Rectal smooth muscle tissue (tissue), 1 donor: ENCODE data around the gene CHCHD6.

Experiments used
- H3K27ac ChIP-seq: one replicate; pipeline ENCODE4 v1.7.0; 2013; ENCODE audit warnings: low read depth, low read length, inconsistent platforms
- H3K27me3 ChIP-seq: one replicate; pipeline ENCODE4 v1.7.0; 2013; ENCODE audit warnings: low read length; ENCODE audit not compliant: control insufficient read depth, insufficient read depth
- H3K36me3 ChIP-seq: one replicate; pipeline ENCODE4 v1.7.0; 2013; ENCODE audit warnings: low read length; ENCODE audit not compliant: control insufficient read depth, insufficient read depth
- H3K4me1 ChIP-seq: one replicate; pipeline ENCODE4 v1.7.0; 2013; ENCODE audit warnings: low read length; ENCODE audit not compliant: control insufficient read depth, insufficient read depth
- H3K4me3 ChIP-seq: one replicate; pipeline ENCODE4 v1.7.0; 2013; ENCODE audit warnings: low read length
- H3K9ac ChIP-seq: one replicate; pipeline ENCODE4 v1.7.0; 2013; ENCODE audit warnings: low read length

CHCHD6 gene

GRCh38 chr3:127005864-127006500, 301.9 kb downstream of the CHCHD6 start:
- peaks cover 8% of the 10 kb centered on the region for H3K4me1 ChIP-seq
- H3K4me3 ChIP-seq, result no peak overlapping the region
- no peaks in the 10 kb centered on the region for H3K27me3 ChIP-seq
- peaks cover 8% of the 10 kb centered on the region for H3K36me3 ChIP-seq
- H3K9ac ChIP-seq, result no peak overlapping the region
- H3K27ac ChIP-seq, result no peak overlapping the region

- H3K4me3 ChIP-seq, result no peak overlapping the region
- H3K4me1 ChIP-seq, result peaks cover 4% of the 10 kb centered on the region
- H3K36me3 ChIP-seq, result peaks cover 8% of the 10 kb centered on the region
- no peaks in the 10 kb centered on the region for H3K27me3 ChIP-seq
- H3K9ac ChIP-seq, result no peak overlapping the region
- H3K27ac ChIP-seq, result no peak overlapping the region
These were observed 302.9 kb downstream of the CHCHD6 start for GRCh38 chr3:127006781-127007436.

- H3K27ac ChIP-seq, result no peak overlapping the region
- H3K36me3 ChIP-seq, result peaks cover 14% of the 10 kb centered on the region
- no peak overlapping the region for H3K4me3 ChIP-seq
- H3K27me3 ChIP-seq, result no peaks in the 10 kb centered on the region
- no peak overlapping the region for H3K9ac ChIP-seq
- no peaks in the 10 kb centered on the region for H3K4me1 ChIP-seq
These were observed 304.2 kb downstream of the CHCHD6 start for GRCh38 chr3:127008236-127008635.

- H3K27me3 ChIP-seq, result no peaks in the 10 kb centered on the region
- H3K4me3 ChIP-seq, result no peak overlapping the region
- no peak overlapping the region for H3K27ac ChIP-seq
- H3K36me3 ChIP-seq, result peaks cover 14% of the 10 kb centered on the region
- H3K9ac ChIP-seq, result no peak overlapping the region
- no peaks in the 10 kb centered on the region for H3K4me1 ChIP-seq
These were observed 305.5 kb downstream of the CHCHD6 start for GRCh38 chr3:127009531-127009930.
